ENCODE measurements around the gene POLE3. TPM values are rescaled to one million over a fixed set of nuclear protein-coding genes. Genes with fewer than 3 reads are reported as not detected.
"Not testable (repeated sequence)": the region's sequence is repeated elsewhere in the genome, so short reads cannot be mapped to it uniquely, and the experiment has no call there.

The POLE3 gene
- total RNA-seq, 1 donor from 2014 or later = 46.6 TPM

- TF ChIP-seq CTCF (IDR thresholded peaks at IDR 0.05; ENCODE audit: insufficient read depth, low read length, severe bottlenecking) = peak; percentile 41
- no peak for FAIRE-seq
- Histone ChIP-seq H3K27me3 (ENCODE audit: control insufficient read depth, insufficient read depth, low read length) (no peaks in the 10 kb centered on the region), H3K4me3 (ENCODE audit: low read depth, low read length) (no peak overlapping the region), H3K36me3 (ENCODE audit: control insufficient read depth, insufficient read depth, low read length) (no peaks in the 10 kb centered on the region)
- peak; percentile 60 for DNase-seq (ENCODE audit: low read depth)
Measured at GRCh38 chr9:113446323-113446740, 35.9 kb upstream of the POLE3 start.

GRCh38 chr9:113444736-113445135, 34.3 kb upstream of the POLE3 start:
- Histone ChIP-seq H3K27me3 (ENCODE audit: control insufficient read depth, insufficient read depth, low read length) (no peaks in the 10 kb centered on the region), H3K4me3 (ENCODE audit: low read depth, low read length) (no peak overlapping the region), H3K36me3 (ENCODE audit: control insufficient read depth, insufficient read depth, low read length) (no peaks in the 10 kb centered on the region)
- FAIRE-seq (no peak), DNase-seq (ENCODE audit: low read depth) (no peak)
- no peak for TF ChIP-seq CTCF (IDR thresholded peaks at IDR 0.05; ENCODE audit: insufficient read depth, low read length, severe bottlenecking)

GRCh38 chr9:113437716-113438115, 27.2 kb upstream of the POLE3 start:
- not testable (repeated sequence) for H3K27me3 ChIP-seq (ENCODE audit: control insufficient read depth, insufficient read depth, low read length); H3K4me3 ChIP-seq (ENCODE audit: low read depth, low read length); H3K36me3 ChIP-seq (ENCODE audit: control insufficient read depth, insufficient read depth, low read length); DNase-seq (ENCODE audit: low read depth); FAIRE-seq

GRCh38 chr9:113436728-113437515, 26.4 kb upstream of the POLE3 start:
- H3K4me3 ChIP-seq (ENCODE audit: low read depth, low read length) = no peak overlapping the region
- no peak for FAIRE-seq
- no peaks in the 10 kb centered on the region for H3K36me3 ChIP-seq (ENCODE audit: control insufficient read depth, insufficient read depth, low read length)
- TF ChIP-seq CTCF (IDR thresholded peaks at IDR 0.05; ENCODE audit: insufficient read depth, low read length, severe bottlenecking) = no peak
- H3K27me3 ChIP-seq (ENCODE audit: control insufficient read depth, insufficient read depth, low read length) = no peaks in the 10 kb centered on the region
- DNase-seq (ENCODE audit: low read depth) = peak; percentile 28

GRCh38 chr9:113431191-113431590, 20.7 kb upstream of the POLE3 start:
- Histone ChIP-seq H3K4me3 (ENCODE audit: low read depth, low read length) (no peak overlapping the region), H3K27me3 (ENCODE audit: control insufficient read depth, insufficient read depth, low read length) (no peaks in the 10 kb centered on the region), H3K36me3 (ENCODE audit: control insufficient read depth, insufficient read depth, low read length) (no peaks in the 10 kb centered on the region)
- no peak for TF ChIP-seq CTCF (IDR thresholded peaks at IDR 0.05; ENCODE audit: insufficient read depth, low read length, severe bottlenecking)
- FAIRE-seq (no peak), DNase-seq (ENCODE audit: low read depth) (no peak)

GRCh38 chr9:113428062-113428615, 17.7 kb upstream of the POLE3 start:
- no peak for TF ChIP-seq CTCF (IDR thresholded peaks at IDR 0.05; ENCODE audit: insufficient read depth, low read length, severe bottlenecking)
- no peak for DNase-seq (ENCODE audit: low read depth)
- H3K36me3 ChIP-seq (ENCODE audit: control insufficient read depth, insufficient read depth, low read length) = no peaks in the 10 kb centered on the region
- no peak for FAIRE-seq
- H3K4me3 ChIP-seq (ENCODE audit: low read depth, low read length) = no peak overlapping the region
- no peaks in the 10 kb centered on the region for H3K27me3 ChIP-seq (ENCODE audit: control insufficient read depth, insufficient read depth, low read length)

Measured in bronchial epithelial cell (primary cell).